WTC11 (cell line): ENCODE measurements around the gene RPS29. TPM values are rescaled to one million over a fixed set of nuclear protein-coding genes. Genes with fewer than 3 reads are reported as not detected.

Experiments used
- CBFB ChIP-seq: sonication (generic); formaldehyde crosslinking; IDR thresholded peaks from 2 replicates; pipeline ENCODE4 v1.8.1; 2022; ENCODE audit warnings: mild to moderate bottlenecking, low read depth, missing genetic modification reagents
- ETV6 ChIP-seq: sonication (generic); formaldehyde crosslinking; IDR thresholded peaks from 2 replicates; pipeline ENCODE4 v1.8.1; 2022; ENCODE audit warnings: mild to moderate bottlenecking, missing genetic modification reagents
- FOXJ3 ChIP-seq: sonication (generic); formaldehyde crosslinking; IDR thresholded peaks from 2 replicates; pipeline ENCODE4 v1.9.0; 2021; ENCODE audit warnings: missing genetic modification reagents, mild to moderate bottlenecking, borderline replicate concordance
- JUN ChIP-seq: sonication (generic); formaldehyde crosslinking; IDR thresholded peaks from 2 replicates; pipeline ENCODE4 v1.8.0; 2023; ENCODE audit warnings: mild to moderate bottlenecking, missing genetic modification reagents
- KAT7 ChIP-seq: sonication (generic); formaldehyde crosslinking; IDR thresholded peaks from 2 replicates; pipeline ENCODE4 v1.8.1; 2023; ENCODE audit warnings: missing genetic modification reagents, mild to moderate bottlenecking, borderline replicate concordance
- NFYB ChIP-seq: sonication (generic); formaldehyde crosslinking; conservative IDR thresholded peaks from 2 replicates; pipeline ENCODE4 v1.8.0; 2022; ENCODE audit warnings: low read depth, missing genetic modification reagents
- OVOL2 ChIP-seq: fragments of 250-450 bp; sonication (Bioruptor Pico); IDR thresholded peaks from 2 replicates; pipeline ENCODE4 v1.9.0; 2021; ENCODE audit warnings: mild to moderate bottlenecking, borderline replicate concordance
- PRRX2 ChIP-seq: fragments of 250-450 bp; sonication (Bioruptor Pico); IDR thresholded peaks from 2 replicates; pipeline ENCODE4 v1.8.0; 2021; ENCODE audit warnings: mild to moderate bottlenecking
- RELA ChIP-seq: sonication (generic); formaldehyde crosslinking; IDR thresholded peaks from 2 replicates; pipeline ENCODE4 v1.8.1; 2022; ENCODE audit warnings: missing genetic modification reagents, mild to moderate bottlenecking, borderline replicate concordance
- TEAD4 ChIP-seq: sonication (generic); formaldehyde crosslinking; IDR thresholded peaks from 2 replicates; pipeline ENCODE4 v1.8.0; 2022; ENCODE audit warnings: mild to moderate bottlenecking, missing genetic modification reagents
- TP53 ChIP-seq: sonication (generic); formaldehyde crosslinking; IDR thresholded peaks from 2 replicates; pipeline ENCODE4 v1.8.1; 2023; ENCODE audit warnings: mild to moderate bottlenecking, missing genetic modification reagents
- ZNF232 ChIP-seq: sonication (generic); formaldehyde crosslinking; IDR thresholded peaks from 2 replicates; pipeline ENCODE4 v1.8.0; 2022; ENCODE audit warnings: mild to moderate bottlenecking, missing genetic modification reagents
- ZNF423 ChIP-seq: fragments of 250-450 bp; sonication (Bioruptor Pico); IDR thresholded peaks from 2 replicates; pipeline ENCODE4 v2.1.2; 2022; ENCODE audit warnings: mild to moderate bottlenecking, moderate library complexity
- total RNA-seq: library from RNA; stranded (reverse); gene quantifications from 3 replicates; pipeline ENCODE4 v1.2.3, GENCODE V29; 2021
- TF ChIP-seq, protein P1 (sequence below): fragments of 250-450 bp; sonication (Bioruptor Pico); IDR thresholded peaks from 2 replicates; pipeline ENCODE4 v1.9.0; 2021; ENCODE audit warnings: mild to moderate bottlenecking
- TF ChIP-seq, protein P2 (sequence below): sonication (generic); formaldehyde crosslinking; IDR thresholded peaks from 2 replicates; pipeline ENCODE4 v1.8.1; 2023; ENCODE audit warnings: mild to moderate bottlenecking, missing genetic modification reagents
- TF ChIP-seq, protein P3 (sequence below): sonication (generic); formaldehyde crosslinking; conservative IDR thresholded peaks from 2 replicates; pipeline ENCODE4 v1.8.1; 2022; ENCODE audit warnings: mild to moderate bottlenecking, missing genetic modification reagents
- TF ChIP-seq, protein P4 (sequence below): sonication (generic); formaldehyde crosslinking; IDR thresholded peaks from 2 replicates; pipeline ENCODE4 v1.8.1; 2023; ENCODE audit warnings: mild to moderate bottlenecking, missing genetic modification reagents
- TF ChIP-seq, protein P5 (sequence below): sonication (generic); formaldehyde crosslinking; IDR thresholded peaks from 2 replicates; pipeline ENCODE4 v1.8.1; 2022; ENCODE audit warnings: mild to moderate bottlenecking, missing genetic modification reagents, moderate library complexity, borderline replicate concordance
- TF ChIP-seq, protein P6 (sequence below): sonication (generic); formaldehyde crosslinking; IDR thresholded peaks from 2 replicates; pipeline ENCODE4 v1.8.1; 2023; ENCODE audit warnings: mild to moderate bottlenecking, missing genetic modification reagents, moderate library complexity
- TF ChIP-seq, protein P7 (sequence below): sonication (generic); formaldehyde crosslinking; IDR thresholded peaks from 2 replicates; pipeline ENCODE4 v1.8.0; 2023; ENCODE audit warnings: missing genetic modification reagents
- TF ChIP-seq, protein P8 (sequence below): fragments of 250-450 bp; sonication (Bioruptor Pico); IDR thresholded peaks from 2 replicates; pipeline ENCODE4 v1.9.0; 2021; ENCODE audit warnings: mild to moderate bottlenecking, borderline replicate concordance
- TF ChIP-seq, protein P9 (sequence below): sonication (generic); formaldehyde crosslinking; IDR thresholded peaks from 2 replicates; pipeline ENCODE4 v1.8.1; 2022; ENCODE audit warnings: missing genetic modification reagents, borderline replicate concordance

RPS29 gene
- total RNA-seq, 1 experiment from 2014 or later, result 2,168 TPM

DNA sequence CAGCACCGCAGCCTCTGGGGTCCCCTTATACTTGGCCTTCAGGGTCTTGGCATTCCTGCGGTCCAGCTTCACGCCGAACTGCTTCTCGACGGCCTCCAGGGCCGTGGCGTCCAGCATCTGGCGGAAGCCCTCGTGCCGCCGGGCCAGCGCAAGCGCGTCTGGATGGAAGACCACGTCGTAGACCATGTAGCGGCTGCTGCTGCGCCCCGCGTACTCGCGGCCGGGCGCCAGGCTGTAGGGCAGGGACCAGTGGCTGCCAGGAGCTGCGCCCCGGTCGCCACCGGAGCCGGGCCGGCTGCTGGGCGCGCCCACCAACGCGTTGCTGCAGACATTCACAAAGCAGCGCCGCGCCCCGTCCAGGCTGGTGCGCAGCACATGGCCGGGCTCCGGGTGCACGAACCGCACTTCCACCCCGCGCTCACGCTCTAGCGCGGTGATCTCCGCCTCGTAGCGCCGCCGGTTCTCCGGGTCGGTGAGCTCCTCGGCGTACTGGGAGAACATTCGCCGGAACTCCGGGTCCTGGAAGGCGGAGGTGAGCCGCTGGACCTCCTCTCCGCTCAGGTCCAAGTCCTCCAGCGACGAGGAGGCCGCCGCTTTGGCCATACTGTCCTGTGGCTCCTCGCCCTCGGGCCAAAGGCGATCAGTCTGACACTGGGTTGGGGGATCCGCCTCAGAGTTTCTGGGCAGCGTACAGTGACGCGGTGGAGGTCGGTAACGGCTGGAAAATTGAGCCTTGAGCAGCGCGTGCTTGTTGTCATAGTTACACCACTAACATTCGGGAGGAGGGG is 48.6 kb upstream of the RPS29 start, which contains the start of gene DNAAF2 (continued):
- TF ChIP-seq, protein P1, sequence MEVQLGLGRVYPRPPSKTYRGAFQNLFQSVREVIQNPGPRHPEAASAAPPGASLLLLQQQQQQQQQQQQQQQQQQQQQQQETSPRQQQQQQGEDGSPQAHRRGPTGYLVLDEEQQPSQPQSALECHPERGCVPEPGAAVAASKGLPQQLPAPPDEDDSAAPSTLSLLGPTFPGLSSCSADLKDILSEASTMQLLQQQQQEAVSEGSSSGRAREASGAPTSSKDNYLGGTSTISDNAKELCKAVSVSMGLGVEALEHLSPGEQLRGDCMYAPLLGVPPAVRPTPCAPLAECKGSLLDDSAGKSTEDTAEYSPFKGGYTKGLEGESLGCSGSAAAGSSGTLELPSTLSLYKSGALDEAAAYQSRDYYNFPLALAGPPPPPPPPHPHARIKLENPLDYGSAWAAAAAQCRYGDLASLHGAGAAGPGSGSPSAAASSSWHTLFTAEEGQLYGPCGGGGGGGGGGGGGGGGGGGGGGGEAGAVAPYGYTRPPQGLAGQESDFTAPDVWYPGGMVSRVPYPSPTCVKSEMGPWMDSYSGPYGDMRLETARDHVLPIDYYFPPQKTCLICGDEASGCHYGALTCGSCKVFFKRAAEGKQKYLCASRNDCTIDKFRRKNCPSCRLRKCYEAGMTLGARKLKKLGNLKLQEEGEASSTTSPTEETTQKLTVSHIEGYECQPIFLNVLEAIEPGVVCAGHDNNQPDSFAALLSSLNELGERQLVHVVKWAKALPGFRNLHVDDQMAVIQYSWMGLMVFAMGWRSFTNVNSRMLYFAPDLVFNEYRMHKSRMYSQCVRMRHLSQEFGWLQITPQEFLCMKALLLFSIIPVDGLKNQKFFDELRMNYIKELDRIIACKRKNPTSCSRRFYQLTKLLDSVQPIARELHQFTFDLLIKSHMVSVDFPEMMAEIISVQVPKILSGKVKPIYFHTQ (CRISPR knock-in tag), result no peak
- TF ChIP-seq, protein P2, sequence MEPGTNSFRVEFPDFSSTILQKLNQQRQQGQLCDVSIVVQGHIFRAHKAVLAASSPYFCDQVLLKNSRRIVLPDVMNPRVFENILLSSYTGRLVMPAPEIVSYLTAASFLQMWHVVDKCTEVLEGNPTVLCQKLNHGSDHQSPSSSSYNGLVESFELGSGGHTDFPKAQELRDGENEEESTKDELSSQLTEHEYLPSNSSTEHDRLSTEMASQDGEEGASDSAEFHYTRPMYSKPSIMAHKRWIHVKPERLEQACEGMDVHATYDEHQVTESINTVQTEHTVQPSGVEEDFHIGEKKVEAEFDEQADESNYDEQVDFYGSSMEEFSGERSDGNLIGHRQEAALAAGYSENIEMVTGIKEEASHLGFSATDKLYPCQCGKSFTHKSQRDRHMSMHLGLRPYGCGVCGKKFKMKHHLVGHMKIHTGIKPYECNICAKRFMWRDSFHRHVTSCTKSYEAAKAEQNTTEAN (CRISPR knock-in tag), result peak; percentile 45; the same call in 1 of the 2 replicates
- TF ChIP-seq, protein P3, sequence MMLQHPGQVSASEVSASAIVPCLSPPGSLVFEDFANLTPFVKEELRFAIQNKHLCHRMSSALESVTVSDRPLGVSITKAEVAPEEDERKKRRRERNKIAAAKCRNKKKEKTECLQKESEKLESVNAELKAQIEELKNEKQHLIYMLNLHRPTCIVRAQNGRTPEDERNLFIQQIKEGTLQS, result no peak
- TF ChIP-seq, protein P4, sequence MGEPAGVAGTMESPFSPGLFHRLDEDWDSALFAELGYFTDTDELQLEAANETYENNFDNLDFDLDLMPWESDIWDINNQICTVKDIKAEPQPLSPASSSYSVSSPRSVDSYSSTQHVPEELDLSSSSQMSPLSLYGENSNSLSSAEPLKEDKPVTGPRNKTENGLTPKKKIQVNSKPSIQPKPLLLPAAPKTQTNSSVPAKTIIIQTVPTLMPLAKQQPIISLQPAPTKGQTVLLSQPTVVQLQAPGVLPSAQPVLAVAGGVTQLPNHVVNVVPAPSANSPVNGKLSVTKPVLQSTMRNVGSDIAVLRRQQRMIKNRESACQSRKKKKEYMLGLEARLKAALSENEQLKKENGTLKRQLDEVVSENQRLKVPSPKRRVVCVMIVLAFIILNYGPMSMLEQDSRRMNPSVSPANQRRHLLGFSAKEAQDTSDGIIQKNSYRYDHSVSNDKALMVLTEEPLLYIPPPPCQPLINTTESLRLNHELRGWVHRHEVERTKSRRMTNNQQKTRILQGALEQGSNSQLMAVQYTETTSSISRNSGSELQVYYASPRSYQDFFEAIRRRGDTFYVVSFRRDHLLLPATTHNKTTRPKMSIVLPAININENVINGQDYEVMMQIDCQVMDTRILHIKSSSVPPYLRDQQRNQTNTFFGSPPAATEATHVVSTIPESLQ (CRISPR knock-in tag), result no peak
- TF ChIP-seq, protein P5, sequence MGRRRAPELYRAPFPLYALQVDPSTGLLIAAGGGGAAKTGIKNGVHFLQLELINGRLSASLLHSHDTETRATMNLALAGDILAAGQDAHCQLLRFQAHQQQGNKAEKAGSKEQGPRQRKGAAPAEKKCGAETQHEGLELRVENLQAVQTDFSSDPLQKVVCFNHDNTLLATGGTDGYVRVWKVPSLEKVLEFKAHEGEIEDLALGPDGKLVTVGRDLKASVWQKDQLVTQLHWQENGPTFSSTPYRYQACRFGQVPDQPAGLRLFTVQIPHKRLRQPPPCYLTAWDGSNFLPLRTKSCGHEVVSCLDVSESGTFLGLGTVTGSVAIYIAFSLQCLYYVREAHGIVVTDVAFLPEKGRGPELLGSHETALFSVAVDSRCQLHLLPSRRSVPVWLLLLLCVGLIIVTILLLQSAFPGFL, result 0 out of 2 replicates have a peak, but pooled peaks have one; percentile 30
- TF ChIP-seq PRRX2 (no peak), TP53 (CRISPR knock-in tag) (no peak), ZNF232 (CRISPR knock-in tag) (peak; percentile 93; the same call in 1 of the 2 replicates), FOXJ3 (CRISPR knock-in tag) (no peak), KAT7 (0 out of 2 replicates have a peak, but pooled peaks have one; percentile 40), TEAD4 (CRISPR knock-in tag) (no peak; the same call in 1 of the 2 replicates), ZNF423 (CRISPR knock-in tag) (no peak), ETV6 (CRISPR knock-in tag) (peak; percentile 43), JUN (CRISPR knock-in tag) (peak; percentile 36; the same call in 1 of the 2 replicates), CBFB (no peak), RELA (CRISPR knock-in tag) (no peak), NFYB (CRISPR knock-in tag) (no peak), OVOL2 (CRISPR knock-in tag) (no peak)
- TF ChIP-seq, protein P6, sequence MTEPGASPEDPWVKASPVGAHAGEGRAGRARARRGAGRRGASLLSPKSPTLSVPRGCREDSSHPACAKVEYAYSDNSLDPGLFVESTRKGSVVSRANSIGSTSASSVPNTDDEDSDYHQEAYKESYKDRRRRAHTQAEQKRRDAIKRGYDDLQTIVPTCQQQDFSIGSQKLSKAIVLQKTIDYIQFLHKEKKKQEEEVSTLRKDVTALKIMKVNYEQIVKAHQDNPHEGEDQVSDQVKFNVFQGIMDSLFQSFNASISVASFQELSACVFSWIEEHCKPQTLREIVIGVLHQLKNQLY, result no peak
- TF ChIP-seq, protein P7, sequence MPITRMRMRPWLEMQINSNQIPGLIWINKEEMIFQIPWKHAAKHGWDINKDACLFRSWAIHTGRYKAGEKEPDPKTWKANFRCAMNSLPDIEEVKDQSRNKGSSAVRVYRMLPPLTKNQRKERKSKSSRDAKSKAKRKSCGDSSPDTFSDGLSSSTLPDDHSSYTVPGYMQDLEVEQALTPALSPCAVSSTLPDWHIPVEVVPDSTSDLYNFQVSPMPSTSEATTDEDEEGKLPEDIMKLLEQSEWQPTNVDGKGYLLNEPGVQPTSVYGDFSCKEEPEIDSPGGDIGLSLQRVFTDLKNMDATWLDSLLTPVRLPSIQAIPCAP (CRISPR knock-in tag), result no peak; the same call in 1 of the 2 replicates
- TF ChIP-seq, protein P8, sequence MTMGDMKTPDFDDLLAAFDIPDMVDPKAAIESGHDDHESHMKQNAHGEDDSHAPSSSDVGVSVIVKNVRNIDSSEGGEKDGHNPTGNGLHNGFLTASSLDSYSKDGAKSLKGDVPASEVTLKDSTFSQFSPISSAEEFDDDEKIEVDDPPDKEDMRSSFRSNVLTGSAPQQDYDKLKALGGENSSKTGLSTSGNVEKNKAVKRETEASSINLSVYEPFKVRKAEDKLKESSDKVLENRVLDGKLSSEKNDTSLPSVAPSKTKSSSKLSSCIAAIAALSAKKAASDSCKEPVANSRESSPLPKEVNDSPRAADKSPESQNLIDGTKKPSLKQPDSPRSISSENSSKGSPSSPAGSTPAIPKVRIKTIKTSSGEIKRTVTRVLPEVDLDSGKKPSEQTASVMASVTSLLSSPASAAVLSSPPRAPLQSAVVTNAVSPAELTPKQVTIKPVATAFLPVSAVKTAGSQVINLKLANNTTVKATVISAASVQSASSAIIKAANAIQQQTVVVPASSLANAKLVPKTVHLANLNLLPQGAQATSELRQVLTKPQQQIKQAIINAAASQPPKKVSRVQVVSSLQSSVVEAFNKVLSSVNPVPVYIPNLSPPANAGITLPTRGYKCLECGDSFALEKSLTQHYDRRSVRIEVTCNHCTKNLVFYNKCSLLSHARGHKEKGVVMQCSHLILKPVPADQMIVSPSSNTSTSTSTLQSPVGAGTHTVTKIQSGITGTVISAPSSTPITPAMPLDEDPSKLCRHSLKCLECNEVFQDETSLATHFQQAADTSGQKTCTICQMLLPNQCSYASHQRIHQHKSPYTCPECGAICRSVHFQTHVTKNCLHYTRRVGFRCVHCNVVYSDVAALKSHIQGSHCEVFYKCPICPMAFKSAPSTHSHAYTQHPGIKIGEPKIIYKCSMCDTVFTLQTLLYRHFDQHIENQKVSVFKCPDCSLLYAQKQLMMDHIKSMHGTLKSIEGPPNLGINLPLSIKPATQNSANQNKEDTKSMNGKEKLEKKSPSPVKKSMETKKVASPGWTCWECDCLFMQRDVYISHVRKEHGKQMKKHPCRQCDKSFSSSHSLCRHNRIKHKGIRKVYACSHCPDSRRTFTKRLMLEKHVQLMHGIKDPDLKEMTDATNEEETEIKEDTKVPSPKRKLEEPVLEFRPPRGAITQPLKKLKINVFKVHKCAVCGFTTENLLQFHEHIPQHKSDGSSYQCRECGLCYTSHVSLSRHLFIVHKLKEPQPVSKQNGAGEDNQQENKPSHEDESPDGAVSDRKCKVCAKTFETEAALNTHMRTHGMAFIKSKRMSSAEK (CRISPR knock-in tag), result no peak
- TF ChIP-seq, protein P9, sequence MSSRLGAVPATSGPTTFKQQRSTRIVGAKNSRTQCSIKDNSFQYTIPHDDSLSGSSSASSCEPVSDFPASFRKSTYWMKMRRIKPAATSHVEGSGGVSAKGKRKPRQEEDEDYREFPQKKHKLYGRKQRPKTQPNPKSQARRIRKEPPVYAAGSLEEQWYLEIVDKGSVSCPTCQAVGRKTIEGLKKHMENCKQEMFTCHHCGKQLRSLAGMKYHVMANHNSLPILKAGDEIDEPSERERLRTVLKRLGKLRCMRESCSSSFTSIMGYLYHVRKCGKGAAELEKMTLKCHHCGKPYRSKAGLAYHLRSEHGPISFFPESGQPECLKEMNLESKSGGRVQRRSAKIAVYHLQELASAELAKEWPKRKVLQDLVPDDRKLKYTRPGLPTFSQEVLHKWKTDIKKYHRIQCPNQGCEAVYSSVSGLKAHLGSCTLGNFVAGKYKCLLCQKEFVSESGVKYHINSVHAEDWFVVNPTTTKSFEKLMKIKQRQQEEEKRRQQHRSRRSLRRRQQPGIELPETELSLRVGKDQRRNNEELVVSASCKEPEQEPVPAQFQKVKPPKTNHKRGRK (CRISPR knock-in tag), result no peak
